HG02938 (cell line): Measurements from ENCODE around the gene CATSPERZ.

Source experiments
- ATAC-seq: cut with Tn5 transposase; IDR thresholded peaks from one replicate; pipeline ENCODE4 v1.9.1; 2021; ENCODE audit warnings: mild to moderate bottlenecking, moderate library complexity; ENCODE audit not compliant: unreplicated experiment

CATSPERZ gene, protein sequence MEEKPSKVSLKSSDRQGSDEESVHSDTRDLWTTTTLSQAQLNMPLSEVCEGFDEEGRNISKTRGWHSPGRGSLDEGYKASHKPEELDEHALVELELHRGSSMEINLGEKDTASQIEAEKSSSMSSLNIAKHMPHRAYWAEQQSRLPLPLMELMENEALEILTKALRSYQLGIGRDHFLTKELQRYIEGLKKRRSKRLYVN

DNA sequence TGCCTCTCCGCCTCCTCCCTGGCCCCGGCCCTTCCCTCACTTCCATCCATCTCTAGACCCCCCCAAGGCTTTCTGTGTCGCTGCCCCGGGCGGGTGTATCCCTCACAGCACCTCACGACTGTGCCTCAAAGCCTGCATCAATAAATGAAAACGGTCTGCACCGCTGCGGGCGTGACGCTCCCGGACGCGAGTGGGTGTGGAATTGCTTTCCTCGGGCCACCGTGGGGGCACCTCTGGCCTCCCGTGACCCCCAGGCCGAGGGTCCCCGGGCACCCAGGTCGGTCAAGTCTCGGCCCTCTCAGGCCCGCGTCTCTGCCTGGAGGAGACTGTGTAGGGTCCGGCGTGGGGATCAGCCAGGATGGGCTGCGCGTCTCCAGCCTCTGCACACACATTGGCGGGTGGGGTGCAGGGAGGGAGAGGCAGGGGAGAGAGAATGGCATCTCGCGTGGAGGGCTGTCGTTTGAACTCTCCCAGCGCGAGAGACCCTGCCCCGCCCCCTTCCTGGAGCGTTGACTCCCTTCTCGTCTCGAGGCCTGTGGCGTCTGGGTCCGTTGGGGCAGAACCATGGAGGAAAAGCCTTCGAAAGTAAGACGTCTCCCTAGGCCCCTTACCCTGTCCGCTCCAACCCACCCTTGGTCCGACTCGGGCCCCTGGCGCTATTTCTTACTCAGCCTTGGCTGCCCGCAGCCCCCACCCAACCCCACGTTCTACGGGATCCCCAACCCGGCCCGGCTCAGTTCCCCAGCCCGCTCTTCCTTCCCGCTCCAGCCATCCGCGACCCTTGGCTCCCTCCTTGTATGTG, at the start of gene CATSPERZ:
Gene CATSPERZ (plus strand): TSS at position 512 of the 802 bp plus-strand sequence. CDS start 53 bp downstream, at position 565.
- no peak for ATAC-seq

- ATAC-seq, result no peak
Observed at GRCh38 chr11:64250415-64251015, 49.6 kb upstream of the CATSPERZ start.

DNA sequence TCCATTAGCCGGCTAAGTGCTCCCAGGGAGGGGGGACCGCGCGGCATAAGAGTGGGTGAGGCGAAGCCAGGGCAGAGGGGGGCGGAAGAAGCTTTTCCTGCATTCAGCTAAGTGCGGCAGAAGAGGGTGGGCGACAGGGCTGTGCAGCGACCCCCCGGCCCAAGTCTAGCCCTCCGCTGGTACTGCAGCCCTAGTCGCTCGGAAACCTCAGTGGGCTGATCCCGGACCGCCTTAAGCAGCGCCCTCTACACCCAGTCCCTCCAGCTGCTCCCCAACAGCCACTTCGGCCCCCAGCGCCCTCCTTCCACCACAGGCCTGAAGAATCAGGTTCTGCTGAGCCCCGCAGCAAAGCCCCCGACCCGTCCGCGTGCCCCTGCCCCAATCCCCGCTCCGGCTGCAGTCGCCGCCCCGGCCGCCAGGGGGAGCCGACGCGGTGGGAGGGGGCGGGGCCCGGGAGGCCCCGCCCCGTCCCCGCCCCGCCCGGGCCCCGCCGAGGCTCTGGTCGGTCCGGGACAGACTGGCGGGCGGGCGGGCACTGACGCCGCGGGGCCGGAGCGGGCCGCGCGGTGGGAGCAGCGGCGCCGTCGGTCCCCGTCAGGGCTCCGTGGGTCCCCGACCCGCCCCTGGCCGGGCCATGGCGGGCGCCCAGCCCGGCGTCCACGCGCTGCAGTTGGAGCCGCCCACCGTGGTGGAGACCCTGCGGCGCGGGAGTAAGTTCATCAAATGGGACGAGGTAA, 49.0 kb upstream of the CATSPERZ start, which contains the start of gene PLCB3:
Gene PLCB3 (plus strand): TSS at position 515 of the 737 bp plus-strand sequence. CDS start 120 bp downstream, at position 635.
- ATAC-seq, result no peak

DNA sequence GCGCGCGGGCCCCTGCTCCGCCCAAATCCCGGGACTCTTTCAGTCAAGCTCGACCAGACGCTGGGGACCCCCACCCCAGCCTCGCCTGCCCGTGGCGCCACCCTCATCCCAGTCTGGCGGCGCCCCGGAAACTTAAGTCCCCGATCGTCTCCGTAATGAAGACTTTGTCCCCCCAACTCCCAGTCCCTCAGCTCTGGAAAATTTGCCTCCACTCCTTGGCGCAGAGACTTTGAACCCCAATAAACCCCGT, 48.5 kb upstream of the CATSPERZ start:
- ATAC-seq, result no peak

DNA sequence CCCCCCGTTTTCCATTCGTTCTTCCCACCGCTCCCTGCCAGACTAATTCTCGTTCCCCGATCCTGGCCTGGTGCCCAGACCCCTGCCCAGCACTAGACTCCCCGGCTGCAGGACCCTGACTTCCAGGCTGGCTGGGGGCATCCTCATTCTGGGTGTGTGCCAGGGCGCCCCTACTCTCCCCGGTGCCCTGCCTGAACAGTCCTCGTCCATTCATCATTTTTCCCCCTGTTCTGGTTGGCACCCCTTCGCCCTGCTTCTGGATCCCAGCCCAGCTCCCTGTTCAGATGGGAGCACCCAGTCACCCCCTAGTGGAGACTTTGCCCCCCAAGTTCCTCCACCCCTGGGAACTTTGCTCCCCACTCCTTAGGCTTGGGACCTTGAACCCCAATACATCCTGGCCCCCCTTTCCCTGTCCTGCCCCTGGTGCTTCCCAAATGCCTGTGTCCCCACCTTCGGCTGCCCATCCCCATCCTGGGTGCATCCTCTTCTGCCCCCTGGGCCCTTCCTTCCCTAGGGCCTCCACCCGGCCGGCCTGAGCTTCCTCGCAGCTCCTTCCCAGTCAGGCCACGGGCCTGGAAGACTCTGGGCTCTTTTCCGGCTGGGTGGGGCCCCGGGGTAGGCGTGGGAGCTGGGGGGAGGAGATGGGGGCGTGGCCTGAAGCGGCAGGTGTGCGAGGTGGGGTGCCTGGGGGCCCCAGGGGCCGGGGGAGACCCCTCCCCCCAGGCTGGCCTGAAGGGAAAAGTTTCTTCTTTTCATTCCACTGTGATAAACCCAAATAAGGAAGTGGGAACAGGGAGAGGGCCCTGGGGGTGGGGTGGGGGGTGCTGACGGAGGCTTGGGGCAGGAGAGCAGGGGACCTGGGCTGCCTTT, 47.9 kb upstream of the CATSPERZ start:
- no peak for ATAC-seq

DNA sequence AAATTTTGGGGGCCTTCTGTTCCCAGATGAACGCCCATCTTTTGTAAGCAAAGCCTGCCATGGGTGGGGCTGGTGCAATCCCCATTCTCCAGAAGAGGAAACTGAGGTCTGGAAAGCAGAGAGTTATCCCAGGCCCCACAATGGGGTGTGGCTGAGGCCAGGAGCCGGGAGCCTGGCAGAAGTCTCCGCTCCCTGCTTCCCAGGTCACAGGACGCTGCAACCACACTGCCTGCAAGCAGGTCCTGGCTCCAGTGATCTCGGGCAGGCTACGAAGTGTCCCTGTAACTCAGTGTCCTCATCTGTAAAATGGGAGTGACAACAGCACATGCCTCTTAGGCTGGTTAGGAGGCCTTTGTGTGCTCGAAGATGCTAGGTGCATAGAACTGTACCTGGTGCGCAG, 47.1 kb upstream of the CATSPERZ start:
- ATAC-seq, result no peak

DNA sequence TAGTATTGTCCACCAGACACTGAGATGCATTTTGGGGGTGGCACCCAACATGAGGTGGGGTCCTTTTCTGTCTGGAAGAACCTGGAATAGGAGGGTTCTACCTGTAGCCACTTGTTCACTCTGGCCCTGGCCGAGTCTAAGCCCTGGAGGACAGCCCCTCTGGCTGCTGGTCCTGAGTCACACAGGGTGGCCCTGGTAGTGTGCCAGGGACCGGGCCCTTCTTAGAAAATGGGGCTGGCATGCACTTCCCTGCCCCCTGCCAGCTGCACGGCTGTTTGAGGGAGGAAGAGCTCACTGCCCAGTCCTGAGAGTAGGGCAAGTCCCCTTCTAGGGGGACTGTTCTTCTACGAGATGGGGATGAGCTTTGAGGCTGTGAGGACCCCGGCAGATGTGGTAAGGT, 46.7 kb upstream of the CATSPERZ start:
- ATAC-seq, result no peak

DNA sequence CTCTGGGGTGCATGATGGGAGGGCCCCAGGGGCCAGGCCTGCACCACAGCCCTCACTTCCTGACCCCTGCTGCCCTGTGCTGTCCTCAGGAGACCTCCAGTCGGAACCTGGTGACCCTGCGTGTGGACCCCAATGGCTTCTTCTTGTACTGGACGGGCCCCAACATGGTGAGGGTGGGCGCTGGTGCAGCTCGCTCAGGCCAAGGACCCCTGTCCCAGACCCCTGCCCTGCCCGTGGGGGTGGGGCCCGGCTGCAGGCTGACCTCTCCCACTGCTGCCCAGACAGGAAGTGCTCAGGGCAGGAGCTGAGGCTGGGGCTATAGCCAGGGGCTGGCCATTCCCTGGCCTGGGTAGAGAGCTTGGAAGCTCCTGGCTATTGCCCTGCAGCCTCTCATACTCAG, 45.8 kb upstream of the CATSPERZ start:
- no peak for ATAC-seq

GRCh38 chr11:64255135-64256128, 44.7 kb upstream of the CATSPERZ start:
- no peak for ATAC-seq

DNA sequence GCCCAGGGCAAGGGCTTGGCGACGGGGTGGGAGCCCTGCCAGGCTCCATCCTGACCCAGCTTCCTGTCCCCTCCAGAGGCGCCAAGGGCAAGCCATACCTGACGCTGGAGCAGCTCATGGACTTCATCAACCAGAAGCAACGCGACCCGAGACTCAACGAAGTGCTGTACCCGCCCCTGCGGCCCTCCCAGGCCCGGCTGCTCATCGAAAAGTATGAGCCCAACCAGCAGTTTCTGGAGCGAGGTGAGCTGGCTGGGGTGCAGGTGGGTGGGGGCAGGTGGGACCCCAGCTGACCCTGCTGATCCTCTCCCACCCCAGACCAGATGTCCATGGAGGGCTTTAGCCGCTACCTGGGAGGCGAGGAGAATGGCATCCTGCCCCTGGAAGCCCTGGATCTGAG, 43.9 kb upstream of the CATSPERZ start:
- ATAC-seq, result no peak

GRCh38 chr11:64258356-64258755, 41.8 kb upstream of the CATSPERZ start:
- no peak for ATAC-seq

GRCh38 chr11:64258946-64259532, 41.1 kb upstream of the CATSPERZ start:
- ATAC-seq, result no peak

DNA sequence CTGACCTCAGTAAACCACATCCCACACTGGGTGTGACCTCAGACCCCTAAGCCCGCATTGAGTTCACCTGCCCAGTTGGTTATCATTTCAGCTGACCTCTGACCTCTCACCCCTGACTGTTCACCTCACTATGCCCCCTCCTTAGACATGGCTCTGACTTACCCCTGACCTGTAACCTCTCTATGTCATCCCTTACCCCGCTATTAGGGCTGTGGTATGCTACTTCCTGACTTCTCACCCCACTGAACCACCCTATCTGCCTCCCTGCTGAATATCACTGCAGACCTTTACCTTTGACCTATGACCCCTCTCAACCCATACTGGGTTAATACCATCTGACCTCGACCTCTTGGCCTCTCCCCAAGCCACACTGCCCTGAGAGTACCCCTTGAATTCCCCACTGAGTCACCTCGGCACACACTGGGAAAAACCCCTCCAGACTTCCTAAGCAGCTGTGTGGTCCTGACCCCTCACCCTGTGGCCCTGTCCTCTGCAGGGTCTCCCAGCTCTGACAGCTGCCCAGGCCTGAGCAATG, 40.6 kb upstream of the CATSPERZ start:
- ATAC-seq, result no peak

DNA sequence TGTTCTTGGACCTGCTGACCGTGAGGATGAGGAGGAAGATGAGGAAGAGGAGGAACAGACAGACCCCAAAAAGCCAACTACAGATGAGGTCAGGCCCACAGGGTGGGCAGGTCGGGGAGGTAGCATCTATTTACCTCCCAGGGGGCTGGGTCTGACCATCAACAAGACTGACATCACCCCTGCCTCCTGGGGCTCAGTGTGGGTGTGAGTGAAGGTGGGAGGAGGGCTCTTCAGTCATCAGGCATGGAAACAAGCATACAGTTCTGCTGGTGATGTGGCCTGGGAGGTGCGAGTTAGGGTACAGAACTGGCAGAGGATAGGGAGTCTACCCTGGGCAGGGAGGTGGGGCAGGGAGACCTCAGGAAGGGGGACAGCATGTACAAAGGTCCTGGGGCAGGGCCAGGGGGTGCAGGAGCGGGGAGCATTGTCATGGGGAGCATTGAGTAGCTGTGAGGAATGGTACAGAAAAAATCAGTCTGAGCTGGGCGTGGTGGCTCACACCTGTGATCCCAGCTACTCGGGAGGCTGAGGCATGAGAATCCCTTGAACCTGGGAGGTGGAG, 39.9 kb upstream of the CATSPERZ start:
- ATAC-seq, result no peak

- ATAC-seq, result no peak
Observed at GRCh38 chr11:64261556-64262080, 38.5 kb upstream of the CATSPERZ start.

DNA sequence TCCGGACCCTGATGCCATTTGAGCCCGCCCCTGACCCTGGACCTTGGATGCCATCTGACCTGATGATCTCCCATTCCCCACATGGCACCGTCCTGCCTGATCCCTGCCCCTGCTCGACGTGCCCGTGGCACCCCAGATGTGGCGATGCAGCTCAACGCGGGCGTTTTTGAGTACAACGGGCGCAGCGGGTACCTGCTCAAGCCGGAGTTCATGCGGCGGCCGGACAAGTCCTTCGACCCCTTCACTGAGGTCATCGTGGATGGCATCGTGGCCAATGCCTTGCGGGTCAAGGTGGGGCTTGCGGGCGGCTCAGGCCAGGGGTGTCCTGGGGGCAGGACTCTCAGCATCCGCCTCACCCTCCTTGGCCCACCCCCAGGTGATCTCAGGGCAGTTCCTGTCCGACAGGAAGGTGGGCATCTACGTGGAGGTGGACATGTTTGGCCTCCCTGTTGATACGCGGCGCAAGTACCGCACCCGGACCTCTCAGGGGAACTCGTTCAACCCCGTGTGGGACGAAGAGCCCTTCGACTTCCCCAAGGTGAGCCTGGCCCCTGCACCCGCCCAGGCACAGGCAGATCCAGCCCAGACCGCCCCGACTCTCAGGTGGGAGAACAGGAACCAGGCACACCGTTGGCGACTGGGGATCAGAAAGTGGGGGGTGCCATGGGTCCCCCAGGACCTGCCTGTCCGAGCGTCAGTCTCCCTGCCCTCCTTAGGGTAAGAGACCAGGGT, 37.7 kb upstream of the CATSPERZ start:
- ATAC-seq, result no peak
